ENCODE data around the gene TRIM43B.

GRCh38 chr2:95509408-95509807 is 24.9 kb upstream of the TRIM43B start:
- TF ChIP-seq POLR2A (IDR thresholded peaks at IDR 0.05) (no peak), CTCF (IDR thresholded peaks at IDR 0.05) (no peak)
